NCI-H526 (cell line): ENCODE data around the gene ADGRF4.

ENCODE experiments used
- DNase-seq, 2 experiments: peaks; one replicate each; lab custom pipeline; 2025; lab: John Stamatoyannopoulos, UW

ADGRF4 gene

GRCh38 chr6:47681201-47681990 lies 17.0 kb upstream of the ADGRF4 start:
- no peak for DNase-seq

GRCh38 chr6:47686411-47686810 lies 12.0 kb upstream of the ADGRF4 start:
- DNase-seq: no peak

- DNase-seq: no peak
Measured at GRCh38 chr6:47687432-47687831, 10.9 kb upstream of the ADGRF4 start.

GRCh38 chr6:47690214-47690613 lies 8.2 kb upstream of the ADGRF4 start:
- peak in 1 of 2 experiments; percentile 2 for DNase-seq

GRCh38 chr6:47690791-47691190 lies 7.6 kb upstream of the ADGRF4 start:
- no peak for DNase-seq

- DNase-seq: no peak
Measured at GRCh38 chr6:47697925-47698324, 455 bp upstream of the ADGRF4 start.

GRCh38 chr6:47700053-47700452 lies 1.7 kb downstream of the ADGRF4 start:
- DNase-seq: no peak

- no peak for DNase-seq
Measured at GRCh38 chr6:47700596-47700995, 2.2 kb downstream of the ADGRF4 start.

- DNase-seq: no peak
Measured at GRCh38 chr6:47701363-47701762, 3.0 kb downstream of the ADGRF4 start.

GRCh38 chr6:47709160-47709559 lies 10.8 kb downstream of the ADGRF4 start:
- DNase-seq: no peak

GRCh38 chr6:47710295-47710694 lies 11.9 kb downstream of the ADGRF4 start:
- no peak for DNase-seq

- no peak for DNase-seq
Measured at GRCh38 chr6:47713200-47713599, 14.8 kb downstream of the ADGRF4 start.

- DNase-seq: no peak
Measured at GRCh38 chr6:47714802-47715201, 16.4 kb downstream of the ADGRF4 start.

- DNase-seq: no peak
Measured at GRCh38 chr6:47715782-47716181, 17.4 kb downstream of the ADGRF4 start.

GRCh38 chr6:47716207-47716606 lies 17.8 kb downstream of the ADGRF4 start:
- no peak for DNase-seq

- DNase-seq: no peak
Measured at GRCh38 chr6:47718571-47718970, 20.2 kb downstream of the ADGRF4 start.

- DNase-seq: no peak
Measured at GRCh38 chr6:47721189-47721588, 22.8 kb downstream of the ADGRF4 start.

GRCh38 chr6:47722194-47722593 lies 23.8 kb downstream of the ADGRF4 start:
- peak; percentile 45 to 53 for DNase-seq

GRCh38 chr6:47724300-47724699 lies 25.9 kb downstream of the ADGRF4 start:
- no peak for DNase-seq

- DNase-seq: no peak
Measured at GRCh38 chr6:47727391-47727790, 29.0 kb downstream of the ADGRF4 start.

GRCh38 chr6:47729019-47729418 lies 30.6 kb downstream of the ADGRF4 start:
- DNase-seq: no peak

GRCh38 chr6:47729457-47729856 lies 31.1 kb downstream of the ADGRF4 start:
- DNase-seq: no peak

GRCh38 chr6:47733879-47734558 lies 35.6 kb downstream of the ADGRF4 start:
- peak; percentile 28 to 63 for DNase-seq
